ENCODE data around the gene ACADVL. TPM values are rescaled to one million over a fixed set of nuclear protein-coding genes. Genes with fewer than 3 reads are reported as not detected.
A peak's percentile ranks its signal among the peaks of the same experiment; 100 is the strongest.

Gene ACADVL
- total and polyA plus RNA-seq, 2 of the 4 experiments (the other 2 are of a cell fraction), result 139 to 752 TPM

DNA sequence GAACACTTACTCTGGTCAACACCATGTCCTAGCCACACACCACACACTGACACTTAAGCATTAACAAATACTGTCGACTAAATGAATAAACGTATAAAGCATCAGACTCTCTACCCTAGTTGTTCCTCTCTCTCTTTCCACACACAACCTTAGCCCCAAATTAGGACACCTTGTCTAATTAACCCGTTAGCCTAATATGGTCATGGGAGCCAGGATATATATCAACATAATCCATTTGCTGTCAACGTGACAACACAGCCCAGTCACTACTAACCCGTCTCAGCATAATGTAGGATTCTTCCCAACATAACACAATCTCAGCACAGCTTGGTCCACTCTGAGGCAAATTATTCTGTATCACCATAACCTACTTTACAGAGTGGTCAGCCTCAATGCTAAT, 12.4 kb downstream of the ACADVL start:
- 93% methylated on average over 3 of the region's 5 CpGs; no CpG with 5 or more reads in 1 of the 2 experiments for WGBS, 2 experiments (ENCODE audit: extremely low coverage in 2 of 2, insufficient read length in 1 of 2)
- Histone ChIP-seq H4K8ac (ENCODE audit: low read depth in 2 of 2, low read length in 2 of 2) (no peak overlapping the region; a peak in 1 of 4 replicates), H3K79me1 (ENCODE audit: low read depth in 1 of 2, low read length in 2 of 2) (peaks cover 15 to 89% of the 10 kb centered on the region in 2 experiments; a peak in 3 of 4 replicates), H3K4me1 (ENCODE audit: control insufficient read depth, insufficient read depth, low read length) (peaks cover 5% of the 10 kb centered on the region), H3K9me1 (ENCODE audit: insufficient read depth, low read length) (peaks cover 6% of the 10 kb centered on the region), H4K5ac (ENCODE audit: low read depth, low read length) (no peak overlapping the region), H2AFZ (replicated peaks; ENCODE audit: low read length, poor library complexity) (no peak overlapping the region), H4K20me1 (ENCODE audit: insufficient read depth, low read length) (peaks cover 48% of the 10 kb centered on the region), H3K23ac (ENCODE audit: low read depth, low read length) (peak overlapping the region; percentile 72; the same call in 1 of the 2 replicates), H3K9ac (ENCODE audit: low read depth, low read length) (no peak overlapping the region), H2BK20ac (ENCODE audit: low read depth, low read length) (no peak overlapping the region), H2BK15ac (ENCODE audit: low read depth, low read length) (no peak overlapping the region), H3K9me3 (ENCODE audit: control insufficient read depth, insufficient read depth, low read length) (no peaks in the 10 kb centered on the region), H3K36me3 (ENCODE audit: control insufficient read depth, insufficient read depth, low read length) (peaks cover 55% of the 10 kb centered on the region), H4K91ac (ENCODE audit: insufficient read depth, low read depth, low read length) (no peak overlapping the region), H2AK9ac (replicated peaks; ENCODE audit: low read depth, low read length, poor library complexity) (no peak overlapping the region), H3K18ac (ENCODE audit: low read depth, low read length) (no peak overlapping the region), H3K56ac (ENCODE audit: extremely low read depth, insufficient read depth, low read length) (no peak overlapping the region), H3K27me3 (ENCODE audit: control insufficient read depth, insufficient read depth, low read length) (no peaks in the 10 kb centered on the region), H3K4me3 (ENCODE audit: insufficient read depth, low read depth, low read length) (no peak overlapping the region), H2AK5ac (ENCODE audit: low read depth, low read length) (no peak overlapping the region), H2BK5ac (ENCODE audit: low read depth, low read length, poor library complexity, severe bottlenecking) (no peak overlapping the region), H3K14ac (replicated peaks; ENCODE audit: low read depth, low read length) (0 out of 2 replicates have a peak overlapping the region, but pooled peaks have one; percentile 17), H3K4ac (ENCODE audit: low read depth, low read length) (no peak overlapping the region), H3K4me2 (ENCODE audit: low read depth, low read length) (peak overlapping the region; percentile 36), H2BK120ac (ENCODE audit: low read depth, low read length) (no peak overlapping the region), H3K27ac (ENCODE audit: insufficient read depth, low read length) (no peak overlapping the region)
- no peak for DNase-seq
- intact Hi-C loops (cut with micrococcal nuclease), result no loop called here
- ATAC-seq (ENCODE audit: low read depth), result no peak
- no TSS peak for BruUV-seq (replicated peaks)
- POLR2A ChIA-PET (ENCODE audit: unreplicated experiment), result no interaction called here
- CTCF ChIA-PET, result interaction anchor here (1.2 kb wide), 1 partner anchor 12 kb away, joined by 5 read pairs; no protein-coding TSS in a partner anchor
- dilution Hi-C loops (cut with HindIII; ENCODE audit: low sequenced_read_pairs, unreplicated experiment), result no loop called here
- TF ChIP-seq RCOR1 (IDR thresholded peaks at IDR 0.05; ENCODE audit: insufficient replicate concordance, low read length) (no peak), USF2 (IDR thresholded peaks at IDR 0.05; ENCODE audit: low read depth, low read length) (no peak), FOS (IDR thresholded peaks at IDR 0.05; ENCODE audit: low read depth, low read length) (no peak), MAFK (IDR thresholded peaks at IDR 0.05; ENCODE audit: low read depth, low read length) (no peak), SMC3 (IDR thresholded peaks at IDR 0.05; ENCODE audit: low read depth, low read length) (no peak)
- in situ Hi-C loops (cut with MboI; ENCODE audit: low sequenced_read_pairs), result loop anchor here (25.0 kb wide), 1 partner anchor 930 kb away; the partner anchor contains the start of genes PER1 and VAMP2

Data from IMR-90 (cell line).